UCSD-AML1 (cell line): ENCODE measurements around the gene GRAMD1B.
"Not testable (repeated sequence)": the region's sequence is repeated elsewhere in the genome, so short reads cannot be mapped to it uniquely, and the experiment has no call there.

ENCODE experiments used
- DNase-seq: peaks from one replicate; lab custom pipeline; 2025; ENCODE audit not compliant: unreplicated experiment; lab: John Stamatoyannopoulos, UW

The GRAMD1B gene

GRCh38 chr11:123443851-123444623, 14.0 kb downstream of the GRAMD1B start:
- DNase-seq: no peak

DNA sequence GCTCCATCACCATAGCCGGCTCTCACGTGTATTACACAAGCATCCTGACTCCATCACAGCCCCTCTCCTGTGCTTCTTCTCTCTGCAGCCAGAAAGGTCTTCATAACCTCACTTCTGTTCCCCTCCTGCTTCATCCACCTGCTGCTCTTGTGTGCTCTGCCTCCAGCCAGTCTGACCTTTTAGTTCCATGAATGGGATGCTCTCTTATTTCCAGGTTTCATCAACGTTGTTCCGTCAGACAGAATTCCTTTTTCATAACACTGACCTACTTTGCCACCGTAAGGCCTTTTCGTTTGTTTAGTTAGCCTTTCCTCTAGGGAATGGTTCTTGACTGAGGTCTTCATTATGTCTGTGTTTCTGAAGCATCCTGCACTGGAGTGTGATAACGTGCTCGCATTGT, 18.8 kb downstream of the GRAMD1B start:
- no peak for DNase-seq

- DNase-seq: no peak
Measured at GRCh38 chr11:123449436-123449835, 19.4 kb downstream of the GRAMD1B start.

DNA sequence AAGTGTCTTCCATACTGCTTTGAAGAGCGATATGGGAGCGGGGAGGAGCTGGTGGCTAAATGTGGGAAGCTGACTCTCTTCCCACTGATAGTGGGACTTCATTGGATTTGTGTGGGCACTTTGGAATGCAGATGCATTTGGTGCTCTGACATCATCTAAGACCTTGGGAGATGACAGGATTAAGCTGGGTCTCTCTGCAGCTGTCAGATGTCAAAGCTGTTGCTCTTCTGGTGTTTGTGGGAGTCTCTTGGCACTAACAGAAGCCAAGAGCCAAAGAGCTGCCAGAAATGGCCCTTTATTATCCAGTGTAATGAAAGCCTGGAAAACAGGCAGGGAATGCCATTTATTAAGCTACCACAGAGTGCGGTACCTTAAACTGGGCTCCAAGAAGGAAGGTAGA, 20.6 kb downstream of the GRAMD1B start:
- no peak for DNase-seq

- no peak for DNase-seq
Measured at GRCh38 chr11:123451183-123451781, 21.2 kb downstream of the GRAMD1B start.

- no peak for DNase-seq
Measured at GRCh38 chr11:123452794-123453193, 22.7 kb downstream of the GRAMD1B start.

GRCh38 chr11:123454060-123454651, 24.1 kb downstream of the GRAMD1B start:
- DNase-seq: no peak

DNA sequence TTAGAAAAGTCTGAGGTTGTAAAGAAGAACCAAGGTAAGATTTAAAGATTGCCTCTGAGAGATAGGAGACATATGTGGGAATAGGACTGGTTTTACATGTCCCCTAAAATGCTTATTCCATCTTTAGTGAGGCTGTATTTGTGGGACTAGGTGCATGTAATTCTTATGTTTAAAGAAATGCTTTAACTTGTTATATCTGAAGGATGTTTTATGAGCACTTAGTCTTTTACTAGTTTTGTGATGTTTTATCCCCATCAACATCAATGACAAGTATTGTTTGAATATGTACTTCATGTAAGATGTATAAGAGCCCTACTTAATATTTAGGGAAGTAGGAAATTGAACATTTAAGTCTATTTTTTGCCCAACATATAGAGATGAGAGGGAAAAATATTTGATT, 24.7 kb downstream of the GRAMD1B start:
- DNase-seq: no peak

GRCh38 chr11:123456448-123456847, 26.4 kb downstream of the GRAMD1B start:
- DNase-seq: not testable (repeated sequence)

GRCh38 chr11:123457187-123457770, 27.2 kb downstream of the GRAMD1B start:
- no peak for DNase-seq

- no peak for DNase-seq
Measured at GRCh38 chr11:123458501-123458900, 28.4 kb downstream of the GRAMD1B start.

- DNase-seq: no peak
Measured at GRCh38 chr11:123460012-123460700, 30.1 kb downstream of the GRAMD1B start.

- DNase-seq: no peak
Measured at GRCh38 chr11:123461164-123461563, 31.1 kb downstream of the GRAMD1B start.

DNA sequence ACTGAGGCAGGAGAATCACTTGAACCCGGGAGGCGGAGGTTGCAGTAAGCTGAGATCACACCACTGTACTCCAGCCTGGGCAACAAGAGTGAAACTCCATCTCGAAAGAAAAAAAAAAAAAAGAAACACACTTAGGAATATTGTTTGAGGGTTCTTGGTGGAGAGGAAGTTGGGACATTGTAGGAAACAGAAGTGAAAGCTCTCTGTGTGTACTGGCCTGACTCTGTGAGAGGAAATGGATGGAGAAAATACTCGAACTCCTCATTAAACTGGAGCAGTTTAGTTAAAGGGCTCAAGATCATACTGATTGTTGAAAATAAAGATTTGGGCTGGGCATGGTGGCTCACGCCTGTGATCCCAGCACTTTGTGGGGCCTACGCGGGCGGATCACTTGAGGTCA, 35.6 kb downstream of the GRAMD1B start:
- not testable (repeated sequence) for DNase-seq

DNA sequence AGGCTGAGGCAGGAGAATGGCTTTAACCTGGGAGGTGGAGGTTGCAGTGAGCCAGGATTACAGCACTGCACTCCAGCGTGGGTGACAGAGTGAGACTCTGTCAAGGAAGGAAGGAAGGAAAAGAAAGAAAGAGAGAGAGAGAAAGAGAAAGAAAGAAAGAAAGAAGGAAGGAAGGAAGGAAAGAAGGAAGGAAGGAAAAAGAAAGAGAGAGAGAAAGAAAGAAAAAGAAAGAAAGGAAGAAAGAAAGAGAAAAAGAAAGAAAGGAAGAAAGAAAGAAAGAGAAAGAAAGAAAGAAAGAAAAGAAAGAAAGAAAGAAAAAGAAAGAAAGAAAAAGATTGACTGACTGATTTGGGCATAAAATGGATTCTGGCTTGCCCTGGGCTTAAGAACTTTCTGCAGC, 36.1 kb downstream of the GRAMD1B start:
- not testable (repeated sequence) for DNase-seq

DNA sequence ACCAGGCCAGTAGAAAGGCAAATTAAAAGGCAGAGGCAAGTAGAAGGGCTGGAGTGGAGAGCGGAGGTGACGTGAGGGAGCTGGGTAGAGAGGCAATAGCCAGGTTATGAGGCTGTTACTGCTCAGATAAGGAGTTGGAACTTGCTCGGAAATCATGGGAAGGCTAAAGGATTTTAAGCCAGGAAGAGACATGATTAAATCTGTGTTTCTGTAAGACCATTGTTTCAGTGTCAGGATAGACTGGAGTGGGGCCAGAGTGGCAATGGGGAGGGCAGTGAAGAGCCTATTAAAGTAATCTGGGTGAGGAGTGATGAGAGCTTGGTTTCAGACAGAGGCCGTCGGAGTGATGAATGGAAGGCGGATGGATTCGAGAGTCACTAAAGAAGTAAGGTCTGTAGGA, 39.0 kb downstream of the GRAMD1B start:
- no peak for DNase-seq

- DNase-seq: no peak
Measured at GRCh38 chr11:123469586-123469985, 39.5 kb downstream of the GRAMD1B start.

- DNase-seq: no peak
Measured at GRCh38 chr11:123470842-123471241, 40.8 kb downstream of the GRAMD1B start.

DNA sequence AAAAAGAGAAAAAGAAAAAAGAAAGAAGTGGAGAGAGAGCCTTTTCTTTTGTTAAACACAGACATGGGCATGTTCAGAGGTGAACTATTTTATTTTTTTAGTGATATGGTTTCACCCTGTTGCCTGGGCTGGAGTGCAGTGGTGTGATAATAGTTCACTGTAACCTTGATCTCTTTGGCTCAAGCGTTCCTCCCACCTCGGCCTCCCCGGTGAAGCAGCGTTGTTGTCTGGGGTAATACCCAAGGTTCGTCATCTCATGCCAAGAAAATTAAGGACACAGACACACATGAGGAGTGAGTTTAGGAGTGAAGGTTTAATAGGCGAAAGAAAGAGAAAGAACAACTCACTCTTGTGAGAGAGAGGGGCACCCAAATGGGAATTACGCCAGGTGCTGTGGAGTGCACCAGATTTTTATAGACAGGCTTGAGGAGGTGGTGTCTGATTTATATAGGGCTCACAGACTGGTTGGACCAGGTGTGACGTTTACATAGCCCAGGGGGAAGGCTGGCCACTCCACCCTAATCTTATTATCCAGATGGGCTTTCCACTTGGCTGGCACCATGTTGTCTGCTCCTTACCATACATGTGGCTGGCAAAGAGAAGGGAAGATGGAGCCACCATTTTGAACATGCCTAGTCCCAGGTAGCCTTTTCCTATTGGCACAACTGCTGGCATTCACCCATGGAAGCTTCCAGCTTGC, 42.3 kb downstream of the GRAMD1B start:
- no peak for DNase-seq

DNA sequence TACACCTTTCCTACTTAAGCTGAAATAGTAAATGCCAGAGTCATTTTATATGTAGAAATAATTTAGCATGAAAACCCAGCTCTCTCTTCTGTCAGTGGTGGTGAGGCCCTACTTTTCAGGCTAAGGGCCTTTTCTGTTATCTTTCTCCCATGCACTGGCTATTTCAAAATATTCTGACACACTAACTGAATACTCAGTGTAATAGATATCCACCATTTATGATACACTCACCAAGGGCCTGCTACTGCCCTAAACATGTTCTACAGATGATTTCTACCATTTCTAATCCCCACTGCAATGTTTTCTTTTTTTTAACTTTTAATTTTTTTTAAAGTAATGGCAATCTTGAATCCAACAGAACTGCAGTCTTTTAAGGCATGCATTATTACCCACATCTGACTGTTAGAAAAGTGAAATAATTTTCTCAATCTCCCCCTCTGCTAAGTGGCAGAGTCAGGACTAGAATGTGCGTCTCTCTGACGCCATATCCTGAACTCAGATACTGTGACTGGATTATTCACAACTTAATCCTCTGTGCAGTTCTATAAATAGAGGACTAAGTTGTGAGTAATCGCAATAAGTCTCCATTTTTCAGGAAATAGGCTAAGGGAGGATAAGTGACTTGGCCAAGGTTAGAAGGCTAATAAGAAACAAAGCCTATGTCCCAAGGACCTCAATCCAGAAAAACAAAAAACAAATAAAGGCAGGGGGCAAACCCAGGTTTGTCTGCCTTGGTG, 44.0 kb downstream of the GRAMD1B start:
- DNase-seq: no peak
